HG02885 (cell line): ENCODE data around the gene CFAP100.
A peak's percentile ranks its signal among the peaks of the same experiment; 100 is the strongest.

ENCODE experiments used
- ATAC-seq: cut with Tn5 transposase; IDR thresholded peaks from one replicate; pipeline ENCODE4 v1.9.1; 2021; ENCODE audit warnings: mild to moderate bottlenecking; ENCODE audit not compliant: unreplicated experiment, poor library complexity

The CFAP100 gene

DNA sequence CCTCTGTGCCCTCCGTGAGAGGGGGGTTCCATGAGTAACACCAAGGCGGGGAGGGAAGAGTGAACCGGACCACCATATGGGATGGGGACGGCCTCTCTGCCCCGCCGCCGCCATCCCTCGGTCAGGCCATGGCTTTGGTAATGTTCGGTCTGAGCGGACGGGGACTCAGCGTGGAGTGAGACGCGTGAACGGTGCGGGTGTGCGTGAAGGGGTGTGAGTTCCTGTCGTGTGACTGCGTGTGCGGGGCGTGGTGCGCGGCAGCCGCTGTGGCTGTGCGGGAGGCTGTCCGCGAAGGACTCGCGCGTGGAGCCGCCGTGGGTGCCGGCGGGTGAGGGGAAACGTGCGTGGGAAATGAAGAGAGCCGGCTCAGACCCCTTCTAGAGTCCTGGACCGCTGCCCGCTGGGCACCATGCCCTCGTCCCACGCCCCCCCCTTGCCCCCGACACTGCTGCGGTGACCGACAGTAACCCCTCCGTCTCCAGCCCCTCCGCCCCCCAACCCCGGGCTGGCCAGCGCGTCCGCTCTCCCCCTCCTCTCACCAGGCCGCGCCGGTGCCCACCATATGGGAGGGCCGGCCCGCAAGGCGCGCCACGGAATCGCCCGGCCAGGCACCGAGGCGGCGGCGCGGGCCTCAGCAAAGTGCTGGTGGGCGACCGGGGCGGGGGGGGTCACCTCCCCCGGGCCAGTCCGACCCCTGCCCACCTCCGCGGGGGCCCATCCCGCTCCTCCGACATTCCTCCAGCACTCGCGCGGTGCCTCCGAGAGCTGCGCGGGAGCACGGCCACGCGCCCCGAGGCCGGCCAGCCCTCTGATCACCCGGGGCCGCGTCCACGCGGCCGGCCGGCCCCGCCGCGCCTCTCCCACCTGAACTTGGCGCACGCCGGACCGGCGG is 38.1 kb upstream of the CFAP100 start:
- ATAC-seq = no peak

DNA sequence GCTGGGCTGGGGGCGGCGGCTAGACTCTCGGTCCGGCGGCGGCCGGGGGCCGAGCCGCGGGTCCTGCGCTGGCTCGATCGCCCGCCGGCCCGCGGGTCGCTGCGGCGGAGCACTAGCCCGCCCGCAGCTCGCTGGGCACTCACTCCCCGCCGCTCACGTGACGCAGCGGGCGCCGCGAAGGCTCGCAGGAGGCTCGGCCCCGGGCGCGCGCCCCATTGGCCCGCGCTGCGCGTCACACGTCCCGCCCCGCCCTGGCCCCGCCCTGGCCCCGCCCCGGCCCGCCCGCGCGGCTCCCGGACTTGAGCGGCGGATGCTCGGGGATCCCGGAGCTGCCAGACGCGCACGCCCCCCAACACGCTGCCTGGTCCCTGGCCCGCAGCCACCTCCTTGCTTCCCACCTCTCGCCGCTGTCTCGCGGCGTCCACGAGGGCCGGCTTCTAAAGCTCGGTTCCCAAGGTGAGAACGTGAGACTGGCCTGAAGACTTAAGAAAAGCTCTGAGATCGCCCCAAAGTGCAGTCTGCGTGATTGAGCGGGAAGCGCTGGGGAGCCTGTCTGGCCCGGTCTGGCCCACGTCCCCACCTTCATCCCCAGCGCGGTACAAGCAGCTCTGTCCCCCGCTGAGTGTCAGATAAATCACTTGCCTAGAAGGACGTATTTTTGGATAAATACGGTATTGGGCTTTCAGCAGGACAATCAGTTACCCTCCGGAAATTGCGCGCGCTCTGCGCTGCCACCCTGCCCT is 37.2 kb upstream of the CFAP100 start, which contains the start of gene KLF15:
Gene KLF15, minus strand, starts transcription at position 114 of the 743 bp plus-strand sequence. CDS start 4,486 bp downstream, outside the sequence.
- ATAC-seq = peak; percentile 88

DNA sequence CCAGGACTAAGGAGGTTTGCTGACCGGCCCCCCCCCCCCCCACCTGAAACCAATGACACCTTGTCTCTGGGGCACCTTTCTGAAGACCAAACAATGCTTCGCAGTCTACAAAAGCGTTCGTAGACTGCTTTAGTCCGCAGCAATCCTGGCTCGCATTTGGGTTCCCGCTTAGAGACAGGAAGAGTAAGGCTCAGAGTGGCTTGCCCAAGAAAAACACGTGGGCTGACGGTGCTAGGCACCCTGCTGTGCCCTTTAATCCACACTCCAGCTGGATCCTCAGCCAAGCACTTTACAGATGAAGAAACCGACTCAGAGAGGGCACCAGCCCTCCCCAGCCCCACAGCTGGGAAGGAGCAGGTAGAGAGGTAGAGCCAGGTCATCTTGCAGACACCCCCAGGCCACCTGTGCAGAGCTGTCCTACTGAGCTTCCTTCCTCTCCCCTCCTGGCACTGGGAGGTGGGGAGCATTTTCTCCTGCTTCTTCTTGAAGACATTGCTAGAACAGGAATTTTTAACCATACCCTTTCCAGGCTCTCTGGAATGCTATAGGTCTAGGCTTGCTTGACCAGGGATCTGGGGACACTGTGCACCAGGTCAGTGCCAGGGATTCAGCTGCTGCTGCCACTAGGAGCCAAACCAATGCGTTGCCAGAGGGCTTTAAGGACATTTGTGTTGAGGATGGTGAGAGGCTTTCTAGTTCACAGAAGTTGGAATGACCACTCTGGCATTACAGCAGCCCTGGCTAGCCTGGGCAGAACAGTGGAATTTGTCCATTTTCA is 36.5 kb upstream of the CFAP100 start:
- no peak for ATAC-seq

DNA sequence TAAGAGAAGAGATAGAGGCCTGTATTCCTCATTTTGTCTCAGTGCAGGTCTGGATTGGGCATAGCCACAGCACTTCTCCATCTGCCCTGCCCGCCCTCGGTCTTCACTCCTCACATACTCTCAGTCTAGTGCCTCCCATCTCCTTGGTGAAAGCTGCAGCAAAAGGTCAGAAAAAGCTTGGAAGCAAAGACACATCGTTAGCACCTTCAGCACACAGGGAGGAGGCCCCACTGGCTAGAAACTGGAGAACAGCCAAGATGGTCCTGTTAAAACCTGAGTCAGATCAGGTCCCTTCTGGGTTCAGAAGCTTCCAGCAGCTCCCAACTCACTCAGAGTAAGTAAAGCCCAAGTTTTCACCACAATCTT is 35.9 kb upstream of the CFAP100 start:
- no peak for ATAC-seq

DNA sequence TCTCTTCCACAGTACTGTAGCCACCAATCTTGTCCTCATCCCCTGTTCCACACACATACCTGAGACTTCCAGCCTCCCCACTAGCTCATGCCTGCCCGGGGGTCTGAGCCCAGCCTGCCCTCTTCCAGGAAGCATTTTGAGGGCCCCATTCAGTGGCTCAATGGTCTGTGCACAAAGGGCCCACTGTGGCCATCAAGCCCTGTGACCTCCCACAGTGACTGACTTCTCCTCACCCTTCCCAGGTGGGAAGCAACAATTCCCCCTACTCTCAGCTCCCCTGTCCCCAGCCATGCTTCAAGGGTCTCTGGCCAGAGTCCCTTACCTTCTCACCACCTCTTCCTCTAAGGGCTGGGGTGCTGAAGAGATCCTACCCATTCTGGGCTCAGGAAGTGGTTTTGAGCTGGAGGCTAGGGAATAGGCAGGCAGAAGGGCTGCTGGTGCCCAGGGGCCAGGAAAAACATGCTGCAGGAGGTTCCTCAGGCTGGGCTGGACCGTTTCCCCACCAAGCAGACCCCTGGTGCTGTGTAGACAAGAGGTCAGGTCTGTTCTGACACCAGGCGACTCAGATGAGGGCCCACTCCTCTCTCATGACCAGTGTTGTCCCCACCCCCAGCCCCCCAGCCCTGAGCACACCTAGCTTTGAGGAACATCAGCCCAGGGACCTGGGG is 34.5 kb upstream of the CFAP100 start:
- ATAC-seq = no peak

DNA sequence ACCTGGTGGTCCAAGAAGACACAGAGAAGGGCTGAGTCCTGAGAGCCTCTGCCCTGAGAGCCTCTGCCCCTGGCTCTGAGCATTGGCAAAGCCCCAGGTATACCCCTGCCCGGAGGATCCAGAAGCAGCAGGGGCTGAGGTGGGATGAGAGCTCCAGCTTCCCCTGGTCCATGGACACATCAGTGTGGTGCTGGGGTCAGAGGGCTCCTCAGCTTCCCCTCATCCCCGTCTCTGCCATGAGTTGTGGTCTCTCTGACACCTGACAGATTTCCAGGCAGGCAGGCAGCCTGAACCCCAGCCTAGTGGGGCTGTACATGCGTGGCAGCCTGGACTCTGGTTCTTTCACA is 34.0 kb upstream of the CFAP100 start:
- ATAC-seq = no peak

DNA sequence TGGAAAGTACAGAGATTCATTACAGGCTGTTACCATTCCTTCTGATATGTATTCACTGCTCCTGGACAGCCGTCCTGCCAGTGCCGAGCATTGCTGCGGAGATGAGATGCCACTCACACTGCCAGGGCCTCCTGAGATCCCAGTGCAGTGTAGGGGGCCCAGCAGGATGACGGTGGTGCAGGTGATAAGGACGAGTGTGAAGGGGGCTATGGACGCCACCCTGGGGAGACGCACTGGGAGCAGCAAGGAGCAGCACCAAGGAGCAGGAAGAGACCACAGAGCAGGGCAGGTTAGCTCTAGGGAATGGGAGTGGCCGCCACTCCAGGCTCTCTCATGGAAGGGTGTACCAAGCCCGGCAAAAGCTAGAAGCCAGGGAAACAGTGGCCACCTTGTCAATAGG is 33.5 kb upstream of the CFAP100 start:
- ATAC-seq = no peak

DNA sequence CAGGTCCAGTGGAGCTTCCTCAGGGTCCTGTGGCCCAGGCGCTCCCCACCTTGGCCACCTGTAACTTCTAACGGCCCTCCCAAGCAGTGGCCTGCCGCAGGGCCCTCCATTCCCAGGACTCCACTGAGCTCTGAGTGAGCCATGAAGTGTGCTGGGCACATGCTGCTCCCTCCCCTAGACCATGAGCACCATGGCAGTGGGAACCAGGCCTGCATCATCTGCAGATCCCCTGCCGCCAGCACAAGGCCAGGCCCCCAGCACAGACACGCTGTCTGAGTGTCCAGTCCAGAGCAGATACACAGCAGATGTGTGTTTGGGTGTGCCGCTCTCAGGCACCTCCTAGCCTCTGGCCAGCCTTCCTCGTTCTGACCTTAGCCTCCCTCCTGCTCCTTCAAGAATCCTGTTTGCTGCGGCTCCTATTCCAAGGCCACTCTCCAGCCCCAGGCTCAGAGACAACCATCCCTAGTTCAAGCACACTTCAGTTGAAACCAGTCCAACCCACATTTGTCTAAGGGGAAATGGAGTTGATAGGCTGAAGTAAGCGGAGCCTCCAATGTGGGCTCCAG is 30.5 kb upstream of the CFAP100 start:
- no peak for ATAC-seq

DNA sequence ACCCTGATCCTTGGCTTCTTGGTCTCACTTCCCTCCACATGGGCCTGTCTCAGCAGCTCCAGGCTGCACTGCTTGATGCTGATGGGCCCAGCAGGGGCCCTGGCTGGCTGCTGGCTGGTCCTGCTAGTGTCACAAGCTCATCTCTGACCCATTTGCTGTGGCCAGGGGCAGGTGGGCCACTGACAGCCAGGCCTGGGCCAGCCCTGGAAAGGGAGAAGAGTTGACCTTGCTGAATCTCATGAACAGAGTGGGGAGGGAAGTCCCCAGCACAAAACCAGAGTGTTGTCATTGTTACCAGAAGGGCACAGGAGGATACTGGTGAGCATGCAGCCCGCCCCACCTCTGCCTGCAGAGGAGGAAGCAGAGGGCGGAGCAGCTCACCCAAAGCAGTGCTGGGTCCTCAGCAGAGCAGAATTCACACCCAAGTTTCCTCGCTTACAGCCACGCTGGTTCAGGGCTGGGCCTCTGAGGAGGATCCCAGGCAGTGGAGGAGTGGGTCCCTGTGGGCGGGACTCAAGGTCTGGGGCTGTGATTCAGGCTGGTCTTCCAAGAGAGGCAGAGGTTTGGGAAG is 29.9 kb upstream of the CFAP100 start:
- no peak for ATAC-seq

DNA sequence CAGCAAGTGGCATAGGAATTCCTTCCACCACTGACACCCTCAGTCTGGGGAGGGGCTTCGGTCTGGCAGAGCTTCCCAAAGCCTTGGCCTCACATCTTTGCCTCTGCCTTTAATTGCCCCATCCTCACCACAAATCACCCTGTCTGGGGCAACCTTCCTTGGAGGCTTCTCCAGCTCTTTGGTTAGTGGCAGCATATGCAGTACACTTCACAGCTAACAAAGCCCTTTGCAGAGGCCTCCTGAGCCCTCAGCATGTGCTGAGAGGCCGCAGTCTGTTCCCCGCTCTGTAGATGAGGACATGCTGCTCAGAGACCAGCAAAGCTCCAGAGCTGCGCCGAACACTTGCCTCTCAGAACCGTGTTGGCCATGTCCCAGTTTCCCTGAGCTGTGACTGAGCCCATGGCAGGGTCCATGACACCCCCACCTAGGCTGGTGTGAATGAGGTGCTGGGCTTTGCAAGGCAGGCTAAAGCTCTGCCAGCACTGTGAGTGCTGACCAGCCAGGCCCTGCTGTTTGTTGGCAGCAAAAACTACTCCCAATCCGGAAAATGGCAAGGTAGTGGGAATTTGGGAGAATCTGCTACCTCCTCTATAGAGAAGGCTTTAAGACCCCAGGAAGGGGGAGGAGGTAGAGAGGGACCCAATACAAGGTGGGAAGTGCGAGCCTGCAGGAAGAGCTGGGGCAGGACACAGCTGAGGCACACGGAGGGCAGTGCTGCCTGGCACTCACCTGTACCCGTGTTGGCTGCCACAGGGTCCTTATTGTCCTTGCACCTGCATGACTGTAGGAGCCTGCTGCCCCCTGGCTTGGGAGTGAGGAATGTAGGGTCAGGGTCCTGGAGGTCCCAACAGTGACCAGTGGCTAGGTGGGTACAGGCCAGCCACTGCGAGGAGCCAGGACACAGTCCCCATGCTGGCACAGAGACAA is 29.1 kb upstream of the CFAP100 start:
- ATAC-seq = no peak

DNA sequence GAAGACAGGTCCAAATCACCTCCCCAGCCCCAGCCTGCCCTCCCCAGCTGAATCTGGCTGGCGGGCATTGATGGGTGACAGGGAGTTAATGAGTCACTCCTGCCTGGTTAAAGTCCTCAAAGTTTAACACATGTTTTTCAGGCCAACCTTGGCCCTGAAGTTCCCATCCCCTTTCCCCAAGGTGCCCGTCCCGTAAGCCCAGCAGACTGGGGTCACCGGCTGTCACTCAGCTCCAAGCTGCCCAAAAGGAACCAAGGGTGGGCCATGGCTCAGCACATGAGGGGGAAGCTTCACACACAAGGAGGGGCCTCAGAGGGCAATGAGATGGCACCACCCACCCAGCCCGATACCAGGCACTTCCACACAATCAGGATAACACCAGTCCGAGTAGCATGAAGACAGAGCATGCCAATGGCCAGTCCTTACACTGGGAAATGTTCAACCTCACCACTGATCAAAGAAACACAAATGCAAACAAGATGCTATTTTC is 27.3 kb upstream of the CFAP100 start:
- no peak for ATAC-seq

DNA sequence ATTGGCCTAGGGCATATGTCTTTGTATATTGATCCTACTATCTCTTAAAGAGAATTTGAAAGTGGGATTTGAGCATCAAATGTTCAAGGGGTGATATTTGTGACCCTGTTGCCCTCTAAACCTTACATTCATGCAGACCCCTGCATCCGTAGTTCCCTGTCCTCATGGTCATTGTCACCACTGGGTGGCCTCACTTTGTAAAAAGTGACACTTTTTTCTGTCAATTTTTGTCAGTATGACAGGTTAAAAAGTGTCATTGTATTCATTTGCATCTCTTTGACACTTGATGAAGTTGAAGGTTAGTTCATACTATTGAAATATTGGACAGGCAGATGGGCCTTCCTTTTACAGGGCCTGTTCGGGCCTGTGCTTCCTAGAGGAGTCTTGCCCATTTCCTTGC is 25.2 kb upstream of the CFAP100 start:
- no peak for ATAC-seq

DNA sequence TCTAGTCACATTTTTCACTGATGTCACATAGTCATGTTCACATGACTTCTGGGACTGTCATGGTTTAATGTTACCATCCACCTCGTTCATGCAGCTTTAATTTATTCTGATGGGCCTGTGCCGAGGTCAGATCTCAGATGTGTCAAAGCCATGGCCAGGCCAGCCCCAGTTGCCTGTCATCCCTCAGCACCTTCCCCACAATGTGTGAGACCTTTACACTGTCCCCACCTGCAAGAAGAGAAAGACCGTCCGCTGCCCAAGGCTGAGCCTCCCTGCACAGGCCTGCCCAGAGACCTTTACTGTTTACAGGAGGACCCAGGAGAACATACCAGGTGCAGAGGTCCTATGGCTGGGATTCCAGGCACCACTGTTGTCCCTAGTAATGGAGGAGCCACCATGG is 24.7 kb upstream of the CFAP100 start:
- no peak for ATAC-seq

DNA sequence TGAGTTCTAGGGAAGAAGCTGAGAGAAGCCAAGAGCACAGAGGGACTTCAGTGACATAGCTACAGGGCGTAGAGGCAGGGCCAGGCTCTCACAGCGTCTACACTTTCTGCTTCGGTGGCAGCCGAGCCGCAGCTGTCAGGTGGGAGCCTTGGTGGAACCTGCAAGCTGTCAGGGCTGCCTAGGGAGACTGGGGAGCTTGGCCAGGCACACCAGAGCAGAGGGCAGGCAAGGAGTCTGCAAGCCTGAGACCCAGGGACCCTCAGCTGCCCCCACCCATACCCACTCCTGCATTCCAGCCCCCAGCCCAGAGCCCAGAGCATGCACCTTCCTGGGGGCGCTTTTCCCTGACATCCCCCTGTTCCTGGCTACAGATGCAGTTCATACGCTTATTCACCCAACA is 24.1 kb upstream of the CFAP100 start:
- no peak for ATAC-seq

DNA sequence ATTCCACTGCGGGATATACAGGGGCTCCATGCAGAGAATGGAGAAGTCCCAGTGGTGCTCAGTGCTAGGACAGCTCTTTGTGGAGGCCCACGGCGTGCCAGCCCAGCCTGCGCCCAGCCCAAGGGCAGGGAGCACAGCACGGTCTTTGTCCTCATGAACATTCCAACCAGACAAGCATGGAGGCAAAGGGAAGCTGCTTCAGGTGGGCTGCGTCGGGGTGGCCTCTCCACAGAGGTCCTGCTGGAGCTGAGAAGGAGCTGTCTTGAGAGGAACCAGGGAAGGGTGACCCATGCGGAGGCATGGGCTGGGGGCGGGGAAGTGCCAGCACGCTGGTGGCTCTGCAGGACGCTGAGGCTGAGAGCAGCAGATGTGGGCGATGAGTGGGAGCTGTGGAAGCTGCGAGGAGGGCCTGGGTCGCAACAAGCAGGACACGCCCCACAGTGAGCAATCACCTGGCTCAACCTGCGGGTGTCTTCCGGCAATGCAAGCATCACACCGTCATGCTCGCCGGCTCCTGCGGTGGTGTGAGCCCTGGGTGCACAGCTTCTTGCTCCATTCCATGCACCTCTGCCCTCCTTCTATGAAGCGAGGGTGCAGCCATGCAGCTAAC is 23.5 kb upstream of the CFAP100 start:
- no peak for ATAC-seq

DNA sequence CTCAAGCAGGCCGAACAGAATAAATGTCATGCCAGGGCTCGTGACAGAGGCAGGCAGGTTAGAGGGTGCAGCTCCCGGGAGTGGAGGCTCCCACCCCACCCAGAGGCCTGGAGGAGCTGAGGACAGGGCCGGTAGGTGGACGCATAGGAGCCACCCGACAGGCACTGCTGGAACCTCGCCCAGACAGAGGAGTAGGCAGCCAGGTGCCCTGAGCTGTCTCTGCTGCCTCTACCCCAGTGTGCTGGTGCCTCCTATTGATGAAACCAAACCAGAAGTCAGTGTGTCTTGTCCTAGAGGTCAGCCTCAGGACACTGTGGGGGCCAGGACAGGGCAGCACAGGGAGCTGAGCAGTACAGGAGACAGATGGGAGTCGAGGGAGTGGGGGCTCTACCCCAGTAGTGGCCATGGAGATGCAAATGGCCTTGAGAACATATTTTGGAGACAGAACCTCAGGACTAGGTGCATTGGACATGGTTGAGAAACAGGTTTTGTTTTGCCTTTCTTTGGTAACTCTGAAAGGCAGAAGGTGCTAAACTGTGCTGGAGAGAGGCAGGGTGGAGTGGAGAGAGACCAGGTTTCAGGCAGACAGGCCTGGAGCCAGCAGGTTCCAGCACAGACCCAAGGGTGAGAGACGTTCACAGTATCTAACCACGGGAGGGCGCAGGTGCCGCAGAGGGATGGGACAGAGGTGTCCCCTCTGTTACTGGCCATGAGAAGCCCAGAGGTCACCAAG is 22.1 kb upstream of the CFAP100 start:
- ATAC-seq = no peak

DNA sequence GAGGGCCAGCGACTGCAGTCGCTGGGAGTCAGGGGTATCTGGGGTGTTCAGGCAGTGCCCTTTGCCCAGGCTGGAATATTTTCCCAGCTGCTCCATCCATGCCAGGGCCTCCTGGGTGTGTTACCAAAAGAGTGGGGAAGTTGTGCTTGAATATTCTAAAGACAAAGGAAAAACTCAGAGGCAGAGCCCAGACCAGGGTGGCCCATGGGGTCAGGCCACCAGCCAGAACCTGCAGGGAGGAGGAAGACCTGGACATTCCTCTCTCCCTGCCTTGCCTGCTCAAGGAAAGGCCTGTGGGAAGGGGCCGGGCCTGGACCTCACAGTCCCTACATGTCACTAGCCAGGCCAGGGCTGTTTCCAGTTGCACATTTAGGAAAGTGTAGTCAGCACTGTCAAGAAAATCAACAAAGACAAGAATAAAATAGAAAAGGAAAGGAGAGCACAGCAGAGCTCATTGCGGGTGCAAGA is 21.5 kb upstream of the CFAP100 start:
- ATAC-seq = no peak
